Measurements from ENCODE around the gene VPREB3. TPM values are rescaled to one million over a fixed set of nuclear protein-coding genes. Genes with fewer than 3 reads are reported as not detected.

The VPREB3 gene
- not detected for total RNA-seq

GRCh38 chr22:23754220-23754919 lies at the start of gene VPREB3:
Gene VPREB3, minus strand, starts transcription at chr22:23754425. Its CDS starts 62 bp downstream, at chr22:23754363.
- 94% methylated on average over 14 of the region's 14 CpGs for WGBS
- Histone ChIP-seq H3K27ac (no peak within 1 kb of the TSS), H3K9me3 (no peaks in the 10 kb centered on the region), H3K4me3 (no peak within 1 kb of the TSS), H3K36me3 (no peaks in the 10 kb centered on the region), H3K4me1 (replicated peaks) (peaks cover 2% of the 10 kb centered on the region), H3K27me3 (replicated peaks; ENCODE audit: insufficient read depth) (no peaks in the 10 kb centered on the region)
- TF ChIP-seq POLR2A (IDR thresholded peaks at IDR 0.05) (no peak), CTCF (IDR thresholded peaks at IDR 0.05) (no peak), POLR2AphosphoS5 (IDR thresholded peaks at IDR 0.05) (no peak)
- intact Hi-C loops (cut with DNase I): no loop called here
- DNase-seq (ENCODE audit: low spot score): no peak

GRCh38 chr22:23803001-23803819 lies 49.0 kb upstream of the VPREB3 start:
- 91% methylated on average over 18 of the region's 21 CpGs for WGBS
- TF ChIP-seq POLR2A (IDR thresholded peaks at IDR 0.05): no peak
- TF ChIP-seq POLR2AphosphoS5 (IDR thresholded peaks at IDR 0.05): no peak
- TF ChIP-seq CTCF (IDR thresholded peaks at IDR 0.05): no peak
- H3K36me3 ChIP-seq: peaks cover 17 to 27% of the 10 kb centered on the region in 2 donors
- no peaks in the 10 kb centered on the region for H3K27me3 ChIP-seq (replicated peaks; ENCODE audit: insufficient read depth)
- H3K27ac ChIP-seq: no peak overlapping the region
- no peaks in the 10 kb centered on the region for H3K4me1 ChIP-seq (replicated peaks)
- intact Hi-C loops (cut with DNase I): no loop called here
- H3K9me3 ChIP-seq: no peaks in the 10 kb centered on the region
- H3K4me3 ChIP-seq: no peak overlapping the region
- DNase-seq (ENCODE audit: low spot score): no peak

GRCh38 chr22:23801886-23802377 lies 47.7 kb upstream of the VPREB3 start:
- Histone ChIP-seq H3K36me3 (peaks cover 17 to 27% of the 10 kb centered on the region in 2 donors), H3K27ac (no peak overlapping the region), H3K9me3 (no peaks in the 10 kb centered on the region), H3K27me3 (replicated peaks; ENCODE audit: insufficient read depth) (no peaks in the 10 kb centered on the region), H3K4me1 (replicated peaks) (no peaks in the 10 kb centered on the region), H3K4me3 (no peak overlapping the region)
- TF ChIP-seq CTCF (IDR thresholded peaks at IDR 0.05): no peak
- TF ChIP-seq POLR2AphosphoS5 (IDR thresholded peaks at IDR 0.05): no peak
- no peak for TF ChIP-seq POLR2A (IDR thresholded peaks at IDR 0.05)
- DNase-seq (ENCODE audit: low spot score): no peak
- WGBS: 91% methylated on average over 8 of the region's 8 CpGs
- intact Hi-C loops (cut with DNase I): no loop called here

- TF ChIP-seq POLR2AphosphoS5 (IDR thresholded peaks at IDR 0.05) (no peak), POLR2A (IDR thresholded peaks at IDR 0.05) (no peak), CTCF (IDR thresholded peaks at IDR 0.05) (no peak)
- intact Hi-C loops (cut with DNase I): no loop called here
- no peaks in the 10 kb centered on the region for H3K4me1 ChIP-seq (replicated peaks)
- H3K36me3 ChIP-seq: peaks cover 17 to 27% of the 10 kb centered on the region in 2 donors
- WGBS: 88% methylated on average over 11 of the region's 11 CpGs
- no peak overlapping the region for H3K4me3 ChIP-seq
- H3K9me3 ChIP-seq: no peaks in the 10 kb centered on the region
- H3K27me3 ChIP-seq (replicated peaks; ENCODE audit: insufficient read depth): no peaks in the 10 kb centered on the region
- no peak for DNase-seq (ENCODE audit: low spot score)
- no peak overlapping the region for H3K27ac ChIP-seq
These were observed 47.1 kb upstream of the VPREB3 start for GRCh38 chr22:23801238-23801821.
